Pancreas (tissue), 10 donors: ENCODE data around the gene SUPT4H1. TPM values are rescaled to one million over a fixed set of nuclear protein-coding genes. Genes with fewer than 3 reads are reported as not detected.

Source experiments
- ATAC-seq, 4 donors: fragments of 200-7000 bp; cut with Tn5 transposase; one replicate each; pipeline versions ENCODE4 v1.8.0 to v1.9.1; 2020; ENCODE audit warnings: mild to moderate bottlenecking in 4 of 4, moderate library complexity in 4 of 4
- DNase-seq, 6 donors: peaks; one replicate each; pipeline ENCODE4 v3.0.0-alpha.2; 2020
- FAIRE-seq: peaks from 2 replicates; lab custom pipeline; 2012; peaks lifted over from hg19 to GRCh38; lab: Jason Lieb, UNC
- H3K27ac ChIP-seq, 4 donors: fragments of 200-600 bp; sonication (generic); 1 replicate in 3 of 4; 2 replicates in 1 of 4; pipeline versions ENCODE4 v1.5.0 to v1.8.0; 2020
- H3K27me3 ChIP-seq, 4 donors: fragments of 200-600 bp; one replicate each; pipeline ENCODE4 v1.8.0; 2021
- H3K36me3 ChIP-seq, 3 donors: fragments of 200-600 bp; sonication (generic) in 1 of 3; one replicate each; pipeline versions ENCODE4 v1.5.0 to v1.8.0; 2020 to 2021
- H3K4me1 ChIP-seq, 3 donors: fragments of 200-600 bp; one replicate each; pipeline ENCODE4 v1.8.0; 2021
- H3K4me3 ChIP-seq, 4 donors: fragments of 200-600 bp; sonication (generic) in 2 of 4; one replicate each; pipeline versions ENCODE4 v1.5.0 to v1.8.0; 2020 to 2021
- H3K9me3 ChIP-seq, 4 donors: fragments of 200-600 bp; one replicate each; pipeline ENCODE4 v1.8.0; 2021
- WGBS, 2 donors: extraction: QIAGEN DNeasy Blood & Tissue Kit; methylation state at CpG; one replicate each; pipeline ENCODE4 v1.1.7; 2013; 5-methylcytosine and 5-hydroxymethylcytosine counted together
- intact Hi-C, 3 donors: fragments of 100-400 bp; cut with DNase I; formaldehyde crosslinking; loops; one replicate each; pipeline versions ENCODE4 v1.11.1 to v1.14.2; 2022
- polyA plus RNA-seq, 2 donors: library from polyadenylated mRNA; stranded (reverse); fragments of 200-250 nt; gene quantifications; one replicate each; pipeline ENCODE4 v1.2.3, GENCODE V29; 2013
- total RNA-seq, 6 donors: library from RNA; stranded (reverse); fragmentation: NEBNext Ultra II Directional in 4 of 6; extraction: Animal tissue kit (Norgen Biotek cat#: 25700) in 4 of 6; gene quantifications; one replicate each; pipeline versions ENCODE4 v1.2.1 to v1.2.4, GENCODE V29; 2021 to 2023
- TF ChIP-seq, protein P1 (sequence below), 4 donors: fragments of 200-600 bp; sonication (generic) in 3 of 4; IDR thresholded peaks; one replicate each; pipeline versions ENCODE4 v1.5.0 to v1.8.0; 2021; ENCODE audit warnings: antibody characterized with exemption in 4 of 4
- donor health status: healthy with polysubstance abuse.
- donor health status: DM: no; HTN: no; CAD: no; lungs with moderate emphysema.
- donor health status: DM: no; HTN: no; CAD: no.
- donor health status: control.
- donor health status: control.
- donor health status: Bipolar disorder and iron deficiency.
- donor health status: DM: yes; HTN: yes; CAD: no.
- donor health status: DM: no; HTN: no; CAD: no.
- donor health status: DM: no; HTN: no; CAD: no.
- donor health status: DM: yes; HTN: yes; CAD: no.

SUPT4H1 gene
- total and polyA plus RNA-seq, 8 donors, result 14.1 to 43.7 (median 27.1) TPM

GRCh38 chr17:58325976-58326468 lies 26.0 kb downstream of the SUPT4H1 start:
- Histone ChIP-seq H3K36me3 (no peaks in the 10 kb centered on the region), H3K4me3 (no peak overlapping the region), H3K4me1 (no peaks in the 10 kb centered on the region), H3K9me3 (no peaks in the 10 kb centered on the region), H3K27ac (no peak overlapping the region), H3K27me3 (no peaks in the 10 kb centered on the region)
- DNase-seq (peak in 2 of 6 donors; percentile 42 to 49), FAIRE-seq (no peak), ATAC-seq (no peak)
- intact Hi-C loops, result no loop called here
- TF ChIP-seq, protein P1, sequence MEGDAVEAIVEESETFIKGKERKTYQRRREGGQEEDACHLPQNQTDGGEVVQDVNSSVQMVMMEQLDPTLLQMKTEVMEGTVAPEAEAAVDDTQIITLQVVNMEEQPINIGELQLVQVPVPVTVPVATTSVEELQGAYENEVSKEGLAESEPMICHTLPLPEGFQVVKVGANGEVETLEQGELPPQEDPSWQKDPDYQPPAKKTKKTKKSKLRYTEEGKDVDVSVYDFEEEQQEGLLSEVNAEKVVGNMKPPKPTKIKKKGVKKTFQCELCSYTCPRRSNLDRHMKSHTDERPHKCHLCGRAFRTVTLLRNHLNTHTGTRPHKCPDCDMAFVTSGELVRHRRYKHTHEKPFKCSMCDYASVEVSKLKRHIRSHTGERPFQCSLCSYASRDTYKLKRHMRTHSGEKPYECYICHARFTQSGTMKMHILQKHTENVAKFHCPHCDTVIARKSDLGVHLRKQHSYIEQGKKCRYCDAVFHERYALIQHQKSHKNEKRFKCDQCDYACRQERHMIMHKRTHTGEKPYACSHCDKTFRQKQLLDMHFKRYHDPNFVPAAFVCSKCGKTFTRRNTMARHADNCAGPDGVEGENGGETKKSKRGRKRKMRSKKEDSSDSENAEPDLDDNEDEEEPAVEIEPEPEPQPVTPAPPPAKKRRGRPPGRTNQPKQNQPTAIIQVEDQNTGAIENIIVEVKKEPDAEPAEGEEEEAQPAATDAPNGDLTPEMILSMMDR (IDR thresholded peaks at IDR 0.05), result no peak
- WGBS, 2 donors, result 83 to 84% methylated on average over 11 of the region's 11 CpGs

GRCh38 chr17:58325289-58325726 lies 26.7 kb downstream of the SUPT4H1 start:
- no peaks in the 10 kb centered on the region for H3K9me3 ChIP-seq
- TF ChIP-seq, protein P1 (IDR thresholded peaks at IDR 0.05), result no peak
- H3K27me3 ChIP-seq, result no peaks in the 10 kb centered on the region
- H3K27ac ChIP-seq, result no peak overlapping the region
- no peaks in the 10 kb centered on the region for H3K36me3 ChIP-seq
- ATAC-seq (peak in 1 of 4 donors; percentile 3), FAIRE-seq (no peak), DNase-seq (peak in 2 of 6 donors; percentile 61 to 77)
- peak overlapping the region in 2 of 4 donors; percentile 81 to 83 for H3K4me3 ChIP-seq
- intact Hi-C loops, result no loop called here
- WGBS, 2 donors, result 68 to 72% methylated on average over 11 of the region's 11 CpGs
- H3K4me1 ChIP-seq, result no peaks in the 10 kb centered on the region

DNA sequence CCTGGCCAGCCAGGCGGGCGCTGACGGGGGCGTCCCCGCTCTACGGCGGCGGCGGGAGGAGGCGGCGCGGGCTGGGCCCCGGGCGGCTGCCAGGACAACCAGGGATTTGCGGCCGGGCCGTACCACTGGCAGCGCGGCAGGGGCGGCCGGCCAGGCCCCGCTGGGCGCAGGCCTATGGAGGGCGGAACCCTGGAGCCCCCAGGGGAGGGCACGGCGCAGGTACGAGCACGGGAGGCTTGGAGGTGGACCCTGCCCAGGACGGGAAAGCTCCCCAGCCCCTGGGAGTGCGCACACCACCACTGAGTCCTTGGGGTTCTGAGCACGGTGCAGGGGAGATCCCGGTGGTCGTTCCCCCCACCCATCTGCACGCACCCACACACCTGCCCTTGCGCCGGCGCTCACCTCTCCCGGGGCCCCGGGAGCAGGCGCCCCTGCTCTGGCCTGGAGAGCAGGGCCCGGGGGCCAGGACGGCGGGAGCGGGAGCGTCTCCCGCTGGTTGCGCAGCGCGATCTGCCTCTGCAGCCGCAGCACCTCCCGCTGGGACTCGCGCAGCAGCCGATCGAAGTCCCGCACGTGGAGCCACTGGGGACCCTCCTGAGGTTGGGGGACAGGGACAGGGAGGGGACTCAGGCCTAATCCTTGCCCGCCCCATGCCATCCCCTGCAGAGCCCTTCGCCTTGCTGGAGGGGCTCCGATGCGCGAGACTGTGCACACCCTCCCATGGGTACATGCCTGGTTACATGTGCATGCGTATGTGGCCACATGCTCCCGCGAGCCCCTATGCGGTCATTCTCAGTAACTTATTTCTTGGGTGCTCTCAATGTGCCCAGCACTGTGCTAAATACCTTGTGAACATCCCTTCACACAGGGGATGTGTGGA lies 27.4 kb downstream of the SUPT4H1 start:
- 2 to 5% methylated on average over 64 to 66 of the region's 66 CpGs for WGBS, 2 donors
- no peak for FAIRE-seq
- peak; percentile 58 to 90 (median 74) for DNase-seq
- Histone ChIP-seq H3K27me3 (no peaks in the 10 kb centered on the region), H3K9me3 (no peaks in the 10 kb centered on the region), H3K4me3 (peak overlapping the region; percentile 62 to 83 (median 74)), H3K36me3 (no peaks in the 10 kb centered on the region), H3K4me1 (no peaks in the 10 kb centered on the region), H3K27ac (no peak overlapping the region)
- peak; percentile 91 to 96 (median 94) for ATAC-seq
- TF ChIP-seq, protein P1 (IDR thresholded peaks at IDR 0.05), result no peak
- intact Hi-C loops, result loop anchor here in 1 of 3 donors (5.0 kb wide), 1 partner anchor 123 kb away; no protein-coding TSS in a partner anchor

DNA sequence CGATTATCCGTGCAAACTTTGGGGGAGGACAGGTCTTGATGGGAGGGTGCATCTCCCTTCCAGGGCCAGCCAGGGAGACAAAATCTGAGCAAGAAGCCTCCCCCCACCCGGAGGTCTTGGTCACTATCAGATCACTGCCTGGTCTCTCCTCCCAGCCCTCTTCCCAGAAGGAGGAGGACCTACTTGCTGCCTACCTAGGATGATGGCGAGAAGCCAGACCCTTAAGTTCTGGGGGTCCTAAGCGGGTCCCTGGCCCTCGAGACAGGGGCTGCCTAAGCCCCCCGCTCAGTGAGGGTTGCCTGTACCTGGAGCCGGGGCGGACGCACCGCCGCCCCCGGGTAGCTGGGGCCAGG lies 28.0 kb downstream of the SUPT4H1 start:
- WGBS, 2 donors, result 3 to 8% methylated on average over 13 of the region's 13 CpGs
- FAIRE-seq (no peak), DNase-seq (no peak), ATAC-seq (peak in 1 of 4 donors; percentile 3)
- Histone ChIP-seq H3K9me3 (no peaks in the 10 kb centered on the region), H3K4me1 (no peaks in the 10 kb centered on the region), H3K27me3 (no peaks in the 10 kb centered on the region), H3K27ac (no peak overlapping the region), H3K36me3 (no peaks in the 10 kb centered on the region), H3K4me3 (peak overlapping the region; percentile 62 to 83 (median 74))
- intact Hi-C loops, result loop anchor here in 1 of 3 donors (5.0 kb wide), 1 partner anchor 123 kb away; no protein-coding TSS in a partner anchor
- TF ChIP-seq, protein P1 (IDR thresholded peaks at IDR 0.05), result no peak
